Esophagus squamous epithelium (tissue), 4 donors: ENCODE data around the gene LSM4.

Experiments used
- CTCF ChIP-seq, 6 experiments: fragments of 450-650 bp in 4 of 6; fragments of 200-600 bp in 2 of 6; sonication (generic) in 2 of 6; IDR thresholded peaks; one replicate each; pipeline ENCODE4 v1.5.1; 2016 to 2019; ENCODE audit warnings: antibody characterized with exemption in 6 of 6, mild to moderate bottlenecking in 4 of 6, moderate library complexity in 4 of 6
- POLR2A ChIP-seq, 4 donors: fragments of 450-650 bp; IDR thresholded peaks; one replicate each; pipeline ENCODE4 v1.6.1; 2017; ENCODE audit warnings: antibody characterized with exemption in 4 of 4, mild to moderate bottlenecking in 4 of 4, moderate library complexity in 3 of 4

DNA sequence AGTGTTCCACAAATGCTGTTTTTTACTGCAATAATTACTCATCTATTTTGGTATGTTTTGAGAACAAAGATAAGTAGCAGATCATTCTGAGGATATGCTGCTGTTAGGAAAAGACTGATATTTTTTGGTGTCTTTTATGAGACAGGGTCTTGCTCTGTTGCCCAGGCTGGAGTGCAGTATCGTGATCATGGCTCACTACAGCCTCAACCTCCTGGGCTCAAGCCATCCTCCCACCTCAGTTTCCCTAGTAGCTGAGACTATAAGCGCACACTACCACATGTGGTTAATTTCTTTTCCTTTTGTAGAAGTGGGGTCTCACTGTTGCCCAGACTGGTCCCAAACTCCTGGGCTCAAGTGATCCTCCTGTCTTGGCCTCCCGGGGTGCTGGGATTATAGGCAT, 9.5 kb downstream of the LSM4 start:
- TF ChIP-seq CTCF (IDR thresholded peaks at IDR 0.05), result no peak
- TF ChIP-seq POLR2A (IDR thresholded peaks at IDR 0.05), result no peak
